Muscle layer of colon (tissue), 2 donors: ENCODE data around the gene SCUBE1.

Experiments used
- H3K27ac ChIP-seq: one replicate; pipeline ENCODE4 v1.7.0; 2013; ENCODE audit warnings: low read depth, mild to moderate bottlenecking, low read length, moderate library complexity
- H3K27me3 ChIP-seq, 2 donors: one replicate each; pipeline ENCODE4 v1.7.0; 2013; ENCODE audit warnings: low read length in 2 of 2, mild to moderate bottlenecking in 2 of 2; ENCODE audit not compliant: insufficient read depth in 2 of 2, control insufficient read depth in 1 of 2
- H3K36me3 ChIP-seq: one replicate; pipeline ENCODE4 v1.7.0; 2013; ENCODE audit warnings: mild to moderate bottlenecking, low read length; ENCODE audit not compliant: insufficient read depth
- H3K4me1 ChIP-seq: one replicate; pipeline ENCODE4 v1.7.0; 2013; ENCODE audit warnings: mild to moderate bottlenecking, low read length; ENCODE audit not compliant: insufficient read depth
- H3K4me3 ChIP-seq, 2 donors: one replicate each; pipeline ENCODE4 v1.7.0; 2013; ENCODE audit warnings: low read length in 2 of 2, low read depth in 1 of 2, mild to moderate bottlenecking in 1 of 2, moderate library complexity in 1 of 2
- H3K9ac ChIP-seq: one replicate; pipeline ENCODE4 v1.7.0; 2013; ENCODE audit warnings: low read length
- H3K9me3 ChIP-seq: one replicate; pipeline ENCODE4 v1.7.0; 2013; ENCODE audit warnings: mild to moderate bottlenecking, low read length
- donor health status: abdominal sarcoma.
- donor health status: Adenocarcinoma of cecum.

Gene SCUBE1

DNA sequence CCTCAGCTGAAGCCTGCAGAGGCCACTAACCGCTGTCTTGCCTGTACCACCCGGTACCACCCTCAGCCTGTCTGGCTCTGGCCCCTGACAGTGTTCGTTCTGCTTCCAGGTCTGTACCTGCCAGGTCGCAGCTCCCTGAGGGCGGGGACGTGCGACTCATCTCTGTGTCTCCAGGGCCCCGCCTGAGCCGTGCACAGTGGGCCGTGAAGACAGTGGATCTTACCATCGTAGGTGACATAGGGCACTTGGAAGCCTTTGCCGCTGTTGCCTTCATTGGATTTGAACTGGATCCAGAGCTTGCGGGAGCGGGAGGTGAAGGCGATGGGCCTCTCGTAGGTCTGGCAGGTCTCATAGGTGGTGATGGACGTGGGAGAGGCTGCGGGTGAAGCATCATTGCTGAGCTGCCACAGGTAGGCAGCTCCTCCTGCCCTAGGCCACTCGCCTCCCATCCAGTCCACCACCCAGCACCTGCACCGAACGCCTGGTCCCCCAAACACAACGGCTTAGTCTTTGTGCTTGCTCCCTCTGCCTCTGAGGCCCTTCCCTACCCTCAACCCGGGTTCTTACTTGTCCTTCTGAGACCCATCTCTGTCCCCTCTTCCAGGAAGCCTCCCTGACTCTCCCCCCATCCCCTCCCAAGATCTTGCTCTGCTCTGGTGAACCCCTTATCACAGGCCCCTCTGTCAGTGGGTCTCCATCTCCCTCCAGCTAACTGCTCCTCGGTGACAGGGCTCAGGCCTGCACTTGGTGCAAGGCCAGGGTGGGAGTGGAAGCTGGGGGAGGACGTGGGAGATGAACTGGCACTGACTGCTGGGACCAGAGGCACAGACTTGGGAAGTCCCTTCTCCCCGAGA, 135.1 kb downstream of the SCUBE1 start:
- H3K27ac ChIP-seq = no peak overlapping the region
- no peaks in the 10 kb centered on the region for H3K27me3 ChIP-seq
- H3K9ac ChIP-seq = no peak overlapping the region
- no peaks in the 10 kb centered on the region for H3K9me3 ChIP-seq
- H3K4me1 ChIP-seq = no peaks in the 10 kb centered on the region
- H3K36me3 ChIP-seq = no peaks in the 10 kb centered on the region
- no peak overlapping the region for H3K4me3 ChIP-seq

DNA sequence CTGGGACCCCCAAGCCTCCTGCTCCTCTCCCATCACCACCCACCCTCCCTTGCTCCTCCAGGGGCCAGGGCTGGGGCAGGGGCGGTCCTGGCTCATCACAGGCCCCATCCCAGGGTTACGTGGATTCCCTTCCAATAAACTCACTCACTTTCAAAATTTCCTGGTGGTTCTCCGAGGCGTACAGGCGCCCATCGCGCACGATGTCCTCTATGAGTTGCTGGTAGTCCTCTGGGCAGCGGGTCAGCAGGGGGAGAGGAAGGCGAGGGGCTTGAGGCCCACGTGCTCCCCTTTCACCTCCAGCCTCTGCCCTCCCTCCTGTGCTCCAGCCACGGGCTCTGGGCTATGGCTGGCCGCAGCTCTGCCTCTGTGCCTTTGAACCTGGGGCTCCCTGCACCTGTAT, 135.8 kb downstream of the SCUBE1 start:
- Histone ChIP-seq H3K27me3 (no peaks in the 10 kb centered on the region), H3K27ac (no peak overlapping the region), H3K9ac (no peak overlapping the region), H3K36me3 (no peaks in the 10 kb centered on the region), H3K9me3 (no peaks in the 10 kb centered on the region), H3K4me3 (no peak overlapping the region), H3K4me1 (no peaks in the 10 kb centered on the region)

DNA sequence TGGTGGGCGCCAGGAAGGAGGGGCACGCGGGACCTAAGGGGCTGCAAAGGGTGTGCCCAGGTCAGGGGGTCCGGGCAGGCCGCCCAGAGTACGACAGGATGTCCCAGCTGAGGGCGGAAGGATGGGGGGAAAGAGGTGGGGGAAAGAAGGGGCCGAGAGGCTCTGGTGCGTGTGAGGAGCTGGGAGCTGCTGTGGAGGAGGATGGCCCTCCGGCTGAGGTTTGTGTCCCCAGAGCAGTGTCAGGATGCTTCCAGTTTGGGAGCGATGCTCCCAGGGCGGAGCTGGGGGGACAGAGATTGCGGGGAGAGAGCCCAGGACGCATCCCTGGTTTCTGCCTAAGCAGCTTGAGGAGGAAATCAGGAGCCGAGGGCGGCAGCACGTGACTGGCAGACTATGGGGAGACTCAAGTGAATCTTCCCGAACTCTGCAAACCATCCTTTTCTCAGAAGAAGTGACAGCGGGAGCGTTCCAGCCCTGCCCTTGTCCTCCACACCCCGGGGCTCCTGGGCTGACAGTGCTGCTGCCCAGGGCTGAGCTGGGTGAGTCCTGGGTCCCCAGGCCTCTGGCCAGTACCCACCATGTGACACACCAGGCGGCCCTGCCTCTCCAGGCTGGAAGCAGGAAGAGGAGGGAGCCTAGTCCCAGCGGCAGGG, 136.5 kb downstream of the SCUBE1 start:
- no peaks in the 10 kb centered on the region for H3K9me3 ChIP-seq
- no peaks in the 10 kb centered on the region for H3K36me3 ChIP-seq
- H3K4me1 ChIP-seq = no peaks in the 10 kb centered on the region

DNA sequence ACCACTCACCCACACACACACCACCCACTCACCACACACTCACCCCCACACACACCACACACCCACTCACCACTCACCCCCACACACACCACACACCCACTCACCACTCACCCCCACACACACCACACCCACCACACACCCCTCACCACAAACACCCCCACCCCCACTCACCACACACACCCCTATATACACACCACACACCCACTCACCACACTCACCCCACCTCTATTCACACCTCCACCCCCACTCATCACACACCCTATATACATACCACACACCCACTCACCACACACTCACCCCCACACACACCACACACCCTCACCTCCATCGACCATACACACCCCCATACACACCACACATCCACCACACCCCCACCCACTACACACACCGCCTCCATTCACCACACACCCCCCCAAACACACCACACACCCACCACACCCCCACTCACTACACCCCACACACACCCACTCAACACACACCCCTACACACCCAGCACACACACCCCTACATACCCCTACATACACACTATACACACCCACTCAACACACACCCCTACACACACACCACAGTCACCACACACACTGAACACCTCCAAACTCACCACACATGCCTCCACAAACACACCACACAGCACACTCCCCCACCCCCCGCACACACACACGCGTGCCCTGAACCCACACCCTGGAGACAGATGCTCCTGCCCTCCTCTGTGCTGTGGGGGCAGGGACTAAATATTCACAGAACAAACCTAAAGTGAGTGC, 137.2 kb downstream of the SCUBE1 start:
- Histone ChIP-seq H3K36me3 (no peaks in the 10 kb centered on the region), H3K27ac (no peak overlapping the region), H3K9ac (no peak overlapping the region), H3K4me1 (no peaks in the 10 kb centered on the region), H3K9me3 (no peaks in the 10 kb centered on the region), H3K27me3 (no peaks in the 10 kb centered on the region), H3K4me3 (no peak overlapping the region)

More for the DNA sequence above, 136.5 kb downstream of the SCUBE1 start:
- Histone ChIP-seq H3K9ac (no peak overlapping the region), H3K4me3 (no peak overlapping the region), H3K27me3 (no peaks in the 10 kb centered on the region), H3K27ac (no peak overlapping the region)

DNA sequence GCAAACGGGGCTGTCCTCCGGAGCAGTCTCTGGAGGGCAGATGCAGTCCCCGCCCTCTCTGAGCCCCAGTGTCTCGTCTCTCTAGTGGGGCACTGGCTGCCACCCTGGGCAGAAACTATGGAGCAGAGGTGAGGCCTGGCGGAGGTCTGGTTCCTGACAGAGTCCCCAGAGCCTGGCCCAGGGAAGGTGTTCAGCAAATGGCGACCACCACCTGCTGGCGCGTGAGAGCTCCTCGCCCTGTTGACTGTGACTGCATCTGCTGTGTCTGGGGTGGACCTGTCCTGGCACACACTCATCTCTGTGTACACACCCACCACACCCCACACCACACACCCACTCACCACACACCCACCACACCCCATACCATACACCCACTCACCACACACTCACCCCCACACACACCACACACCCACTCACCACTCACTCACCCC, 137.9 kb downstream of the SCUBE1 start:
- Histone ChIP-seq H3K4me3 (no peak overlapping the region), H3K27ac (no peak overlapping the region), H3K9me3 (no peaks in the 10 kb centered on the region), H3K4me1 (no peaks in the 10 kb centered on the region), H3K27me3 (no peaks in the 10 kb centered on the region), H3K9ac (no peak overlapping the region), H3K36me3 (no peaks in the 10 kb centered on the region)

DNA sequence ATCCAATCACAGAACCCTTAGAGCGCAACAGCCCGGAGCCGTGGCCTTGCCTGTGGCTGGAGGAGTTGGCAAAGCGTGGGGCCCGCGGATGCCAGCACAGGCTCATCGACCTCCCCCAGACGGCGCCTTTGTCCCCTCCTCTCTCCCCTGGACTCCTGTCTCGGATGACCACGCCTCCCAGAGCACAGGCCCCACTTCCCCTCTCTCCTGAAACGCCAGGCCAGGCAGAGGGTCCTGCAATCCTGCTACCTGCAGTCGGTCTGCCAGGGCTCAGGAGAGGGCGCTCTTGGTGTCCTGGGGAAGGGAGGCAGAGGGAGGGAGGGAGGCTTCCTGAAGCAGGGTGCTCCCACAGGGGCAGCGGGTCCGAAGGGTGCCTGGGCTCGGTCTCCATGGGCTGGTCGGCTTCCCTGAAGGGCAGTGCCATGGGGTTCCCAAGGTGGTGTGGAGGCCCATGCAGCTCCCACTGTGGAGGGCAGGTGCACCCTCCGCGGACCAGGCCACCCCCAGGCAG, 139.6 kb downstream of the SCUBE1 start:
- Histone ChIP-seq H3K36me3 (no peaks in the 10 kb centered on the region), H3K27ac (no peak overlapping the region)

DNA sequence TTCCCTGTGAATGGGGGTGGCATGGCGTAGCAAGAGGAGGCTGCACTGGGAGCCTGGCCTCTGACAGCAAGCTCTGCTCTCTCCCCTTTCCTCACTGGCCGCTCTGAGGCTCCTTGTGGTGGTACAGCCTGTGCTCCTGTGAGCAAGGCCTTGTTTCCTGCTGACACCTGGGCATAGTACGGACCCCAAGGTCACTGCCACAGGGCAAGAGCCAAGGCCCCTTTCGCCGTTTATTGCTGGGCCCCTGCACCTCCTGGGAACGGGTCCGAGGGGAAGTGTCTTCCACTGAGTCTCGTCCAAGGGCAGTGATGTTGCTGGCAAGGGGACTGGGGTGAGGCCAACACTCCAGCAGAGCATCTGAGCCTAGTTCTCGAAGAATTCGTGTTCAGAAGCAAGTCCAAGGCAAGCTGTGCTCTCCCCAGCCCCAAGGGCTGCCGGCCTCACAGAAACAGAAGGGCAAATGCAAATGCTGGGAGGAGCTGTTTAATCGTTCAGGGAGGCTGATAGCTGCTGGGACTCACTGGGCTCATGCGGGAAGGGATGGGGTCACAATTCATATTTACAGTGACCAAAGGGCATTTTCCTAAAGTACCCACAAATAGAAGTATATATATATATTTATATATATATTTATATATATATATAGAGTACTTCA, 140.3 kb downstream of the SCUBE1 start:
- H3K9ac ChIP-seq = no peak overlapping the region
- no peaks in the 10 kb centered on the region for H3K9me3 ChIP-seq
- peaks cover 0 to 12% of the 10 kb centered on the region in 2 donors for H3K27me3 ChIP-seq
- no peaks in the 10 kb centered on the region for H3K4me1 ChIP-seq
- no peaks in the 10 kb centered on the region for H3K36me3 ChIP-seq
- no peak overlapping the region for H3K27ac ChIP-seq
- no peak overlapping the region for H3K4me3 ChIP-seq

More for the DNA sequence above, 139.6 kb downstream of the SCUBE1 start:
- Histone ChIP-seq H3K27me3 (peaks cover 0 to 7% of the 10 kb centered on the region in 2 donors), H3K4me1 (no peaks in the 10 kb centered on the region), H3K9ac (no peak overlapping the region), H3K4me3 (no peak overlapping the region), H3K9me3 (no peaks in the 10 kb centered on the region)

DNA sequence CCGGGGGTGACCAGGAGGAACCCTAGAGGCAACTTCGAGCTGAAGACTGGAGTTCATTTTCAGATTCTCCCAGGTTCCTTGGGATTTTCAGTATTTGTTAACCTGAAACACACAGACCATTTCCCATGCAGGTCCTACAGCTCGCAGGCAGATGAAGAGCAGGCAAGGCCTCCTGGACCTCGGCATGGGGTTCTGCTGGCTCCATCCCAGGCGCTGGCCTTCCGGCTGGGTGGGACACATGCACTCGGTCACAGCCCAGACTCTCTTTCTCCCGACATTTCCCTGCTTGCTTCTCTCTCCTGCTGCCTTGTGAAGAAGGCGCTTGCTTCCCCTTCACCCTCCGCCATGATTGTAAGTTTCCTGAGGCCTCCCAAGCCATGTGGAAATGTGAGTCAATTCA, 140.8 kb downstream of the SCUBE1 start:
- Histone ChIP-seq H3K4me1 (no peaks in the 10 kb centered on the region), H3K27me3 (peaks cover 0 to 12% of the 10 kb centered on the region in 2 donors), H3K27ac (no peak overlapping the region), H3K36me3 (no peaks in the 10 kb centered on the region), H3K9me3 (no peaks in the 10 kb centered on the region), H3K9ac (no peak overlapping the region), H3K4me3 (no peak overlapping the region)

DNA sequence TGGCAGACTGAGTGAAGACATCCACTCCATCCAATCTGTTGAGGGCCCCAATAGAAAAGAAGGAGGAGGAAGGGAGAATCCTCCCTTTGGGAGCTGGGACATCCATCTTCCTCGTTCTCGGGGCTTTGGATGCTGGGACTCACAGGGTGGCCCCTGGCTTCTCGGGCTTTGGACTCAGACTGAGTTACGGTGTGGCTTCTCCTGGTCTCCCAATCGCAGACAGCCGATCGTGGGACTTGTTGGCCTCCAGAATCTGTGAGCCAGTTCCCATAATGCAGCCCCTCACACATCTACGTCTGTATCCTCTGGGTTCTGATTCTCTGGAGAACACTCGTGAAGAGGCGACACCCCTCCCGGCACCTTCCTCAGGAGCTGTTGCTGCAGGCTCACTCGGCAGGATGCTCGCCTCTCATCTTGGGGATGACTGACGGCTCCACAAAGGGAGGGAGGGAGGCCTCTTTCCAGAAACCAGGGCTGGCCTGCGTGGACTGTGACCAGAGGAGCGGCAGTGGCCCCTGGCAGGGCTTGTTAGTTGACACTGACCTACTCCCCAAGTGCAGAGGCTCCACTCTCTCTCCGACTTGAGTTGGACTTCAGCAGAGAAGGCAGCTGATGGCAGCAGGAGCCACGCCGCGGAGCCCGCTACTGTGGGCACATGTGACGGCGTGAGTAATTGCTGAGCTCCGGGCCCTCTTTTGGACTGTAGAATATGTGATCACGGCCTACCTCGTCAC, 141.5 kb downstream of the SCUBE1 start:
- no peaks in the 10 kb centered on the region for H3K9me3 ChIP-seq
- no peaks in the 10 kb centered on the region for H3K4me1 ChIP-seq
- H3K4me3 ChIP-seq = no peak overlapping the region
- H3K27ac ChIP-seq = no peak overlapping the region
- H3K36me3 ChIP-seq = no peaks in the 10 kb centered on the region
- no peak overlapping the region for H3K9ac ChIP-seq
- H3K27me3 ChIP-seq = peaks cover 0 to 12% of the 10 kb centered on the region in 2 donors

DNA sequence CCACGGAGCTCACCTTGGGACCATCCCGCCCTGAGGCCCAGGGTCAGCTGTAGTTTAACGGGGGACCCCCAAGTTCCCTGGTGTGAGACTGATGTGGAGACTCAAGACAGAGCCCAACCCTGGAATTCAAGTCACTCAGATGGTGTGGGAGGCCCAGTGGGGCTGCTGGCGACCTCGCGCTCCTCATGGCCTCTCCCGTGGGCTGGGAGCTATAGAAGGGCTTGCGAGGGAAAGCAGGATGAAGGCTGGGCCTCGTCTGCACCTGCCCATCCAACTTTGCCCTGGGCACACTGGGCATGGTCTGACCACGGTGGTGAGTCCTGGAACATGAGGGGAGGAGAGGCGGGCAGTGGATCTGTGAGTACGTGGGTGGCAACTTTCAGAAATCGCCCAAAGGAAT, 142.6 kb downstream of the SCUBE1 start:
- Histone ChIP-seq H3K27ac (no peak overlapping the region), H3K27me3 (peaks cover 5 to 12% of the 10 kb centered on the region in 2 donors), H3K4me3 (no peak overlapping the region), H3K9me3 (no peaks in the 10 kb centered on the region), H3K36me3 (no peaks in the 10 kb centered on the region), H3K9ac (no peak overlapping the region), H3K4me1 (no peaks in the 10 kb centered on the region)
